GM21825 (cell line): ENCODE data around the gene SERPINA9.
"Not testable (repeated sequence)": the region's sequence is repeated elsewhere in the genome, so short reads cannot be mapped to it uniquely, and the experiment has no call there.

Source experiments
- ATAC-seq: cut with Tn5 transposase; IDR thresholded peaks from one replicate; pipeline ENCODE4 v1.9.1; 2021; ENCODE audit warnings: mild to moderate bottlenecking, moderate library complexity; ENCODE audit not compliant: unreplicated experiment

The SERPINA9 gene

GRCh38 chr14:94486883-94487282 is 10.9 kb upstream of the SERPINA9 start:
- no peak for ATAC-seq

GRCh38 chr14:94485944-94486841 is 10.2 kb upstream of the SERPINA9 start:
- ATAC-seq, result no peak

GRCh38 chr14:94484481-94484880 is 8.5 kb upstream of the SERPINA9 start:
- ATAC-seq, result no peak

GRCh38 chr14:94483729-94484275 is 7.8 kb upstream of the SERPINA9 start:
- ATAC-seq, result no peak

GRCh38 chr14:94483071-94483451 is 7.1 kb upstream of the SERPINA9 start:
- ATAC-seq, result peak; percentile 60

GRCh38 chr14:94482132-94483070 is 6.4 kb upstream of the SERPINA9 start:
- not testable (repeated sequence) for ATAC-seq

- no peak for ATAC-seq
Observed at GRCh38 chr14:94481468-94482131, 5.6 kb upstream of the SERPINA9 start.

- ATAC-seq, result no peak
Observed at GRCh38 chr14:94480809-94481208, 4.8 kb upstream of the SERPINA9 start.

- ATAC-seq, result no peak
Observed at GRCh38 chr14:94478420-94478819, 2.4 kb upstream of the SERPINA9 start.

GRCh38 chr14:94474581-94475031 is 1.4 kb downstream of the SERPINA9 start:
- ATAC-seq, result no peak

GRCh38 chr14:94473666-94474410 is 2.2 kb downstream of the SERPINA9 start:
- ATAC-seq, result no peak

- ATAC-seq, result no peak
Observed at GRCh38 chr14:94472842-94473241, 3.2 kb downstream of the SERPINA9 start.

- no peak for ATAC-seq
Observed at GRCh38 chr14:94471045-94471444, 5.0 kb downstream of the SERPINA9 start.

GRCh38 chr14:94470311-94470710 is 5.7 kb downstream of the SERPINA9 start:
- ATAC-seq, result no peak

GRCh38 chr14:94469261-94469660 is 6.7 kb downstream of the SERPINA9 start:
- ATAC-seq, result no peak

- ATAC-seq, result no peak
Observed at GRCh38 chr14:94467728-94468520, 8.1 kb downstream of the SERPINA9 start.

- no peak for ATAC-seq
Observed at GRCh38 chr14:94466706-94467370, 9.2 kb downstream of the SERPINA9 start.

- ATAC-seq, result no peak
Observed at GRCh38 chr14:94465042-94465441, 11.0 kb downstream of the SERPINA9 start.

- no peak for ATAC-seq
Observed at GRCh38 chr14:94464290-94464689, 11.7 kb downstream of the SERPINA9 start.
